Neural progenitor cell (in vitro differentiated cells): ENCODE measurements around the gene SPRY4. TPM values are rescaled to one million over a fixed set of nuclear protein-coding genes. Genes with fewer than 3 reads are reported as not detected.

Experiments
- DNase-seq: peaks from one replicate; pipeline ENCODE4 v3.0.0-alpha.2; 2016; ENCODE audit warnings: low spot score
- H2AFZ ChIP-seq: fragments of 200-600 bp; sonication (generic); replicated peaks from 2 replicates; pipeline ENCODE4 v1.6.1; 2016; ENCODE audit warnings: antibody characterized with exemption
- H3F3A ChIP-seq: fragments of 200-600 bp; sonication (generic); 2 replicates; pipeline ENCODE4 v1.6.1; 2016; ENCODE audit warnings: antibody characterized with exemption, low read depth
- H3K27ac ChIP-seq: fragments of 200-600 bp; sonication (generic); 2 replicates; pipeline ENCODE4 v1.5.1; 2016; ENCODE audit warnings: mild to moderate bottlenecking
- H3K27me3 ChIP-seq: fragments of 200-600 bp; sonication (generic); 2 replicates; pipeline ENCODE4 v1.6.1; 2016; ENCODE audit warnings: mild to moderate bottlenecking, moderate library complexity
- H3K36me3 ChIP-seq: fragments of 200-600 bp; sonication (generic); 2 replicates; pipeline ENCODE4 v1.5.1; 2016
- H3K4me1 ChIP-seq: fragments of 200-600 bp; sonication (generic); 2 replicates; pipeline ENCODE4 v1.6.1; 2016; ENCODE audit warnings: mixed run types
- H3K4me2 ChIP-seq: fragments of 200-600 bp; sonication (generic); 2 replicates; pipeline ENCODE4 v1.6.1; 2016
- H3K4me3 ChIP-seq: fragments of 200-600 bp; sonication (generic); 2 replicates; pipeline ENCODE4 v1.5.1; 2016
- H3K79me2 ChIP-seq: fragments of 200-600 bp; sonication (generic); 2 replicates; pipeline ENCODE4 v1.6.1; 2016; ENCODE audit warnings: low read depth
- H3K9ac ChIP-seq: fragments of 200-600 bp; sonication (generic); 2 replicates; pipeline ENCODE4 v1.6.1; 2016
- H3K9me3 ChIP-seq: fragments of 200-600 bp; sonication (generic); 2 replicates; pipeline ENCODE4 v1.5.1; 2016; ENCODE audit warnings: low read depth
- H4K20me1 ChIP-seq: fragments of 200-600 bp; sonication (generic); 2 replicates; pipeline ENCODE4 v1.6.1; 2016; ENCODE audit warnings: low read depth
- H3K27ac Mint-ChIP-seq: 3 replicates; pipeline ENCODE4 v1.8.0; 2021; ENCODE audit warnings: mixed read lengths
- H3K27me3 Mint-ChIP-seq: 2 replicates; pipeline ENCODE4 v1.8.0; 2022; ENCODE audit warnings: low read depth, mild to moderate bottlenecking, inconsistent platforms, moderate library complexity, mixed read lengths; ENCODE audit not compliant: insufficient read depth
- H3K36me3 Mint-ChIP-seq: 3 replicates; pipeline ENCODE4 v1.8.0; 2021; ENCODE audit warnings: mixed read lengths
- H3K4me1 Mint-ChIP-seq: 3 replicates; pipeline ENCODE4 v1.8.0; 2021; ENCODE audit warnings: mixed read lengths
- H3K4me3 Mint-ChIP-seq: 3 replicates; pipeline ENCODE4 v1.8.0; 2021; ENCODE audit warnings: mild to moderate bottlenecking, moderate library complexity, mixed read lengths
- H3K9me3 Mint-ChIP-seq: 3 replicates; pipeline ENCODE4 v1.8.0; 2020; ENCODE audit warnings: mixed read lengths
- CTCF ChIP-seq: fragments of 200-600 bp; sonication (generic); IDR thresholded peaks from 2 replicates; pipeline ENCODE4 v1.5.1; 2017; ENCODE audit warnings: antibody characterized with exemption, mild to moderate bottlenecking
- EZH2 ChIP-seq: fragments of 200-600 bp; sonication (generic); IDR thresholded peaks from 2 replicates; pipeline ENCODE4 v1.6.1; 2017; ENCODE audit warnings: antibody characterized with exemption, mild to moderate bottlenecking, moderate library complexity
- EZH2phosphoT487 ChIP-seq: fragments of 200-600 bp; sonication (generic); IDR thresholded peaks from 2 replicates; pipeline ENCODE4 v1.6.1; 2017; ENCODE audit warnings: antibody characterized with exemption
- total RNA-seq: library from RNA; depleted of rRNA; stranded (reverse); fragments of >200 nt; gene quantifications from 2 replicates; pipeline ENCODE4 v1.2.3, GENCODE V29; 2015; ENCODE audit warnings: low replicate concordance

Gene SPRY4
- total RNA-seq, 1 donor from 2014 or later, result 0.13 TPM

DNA sequence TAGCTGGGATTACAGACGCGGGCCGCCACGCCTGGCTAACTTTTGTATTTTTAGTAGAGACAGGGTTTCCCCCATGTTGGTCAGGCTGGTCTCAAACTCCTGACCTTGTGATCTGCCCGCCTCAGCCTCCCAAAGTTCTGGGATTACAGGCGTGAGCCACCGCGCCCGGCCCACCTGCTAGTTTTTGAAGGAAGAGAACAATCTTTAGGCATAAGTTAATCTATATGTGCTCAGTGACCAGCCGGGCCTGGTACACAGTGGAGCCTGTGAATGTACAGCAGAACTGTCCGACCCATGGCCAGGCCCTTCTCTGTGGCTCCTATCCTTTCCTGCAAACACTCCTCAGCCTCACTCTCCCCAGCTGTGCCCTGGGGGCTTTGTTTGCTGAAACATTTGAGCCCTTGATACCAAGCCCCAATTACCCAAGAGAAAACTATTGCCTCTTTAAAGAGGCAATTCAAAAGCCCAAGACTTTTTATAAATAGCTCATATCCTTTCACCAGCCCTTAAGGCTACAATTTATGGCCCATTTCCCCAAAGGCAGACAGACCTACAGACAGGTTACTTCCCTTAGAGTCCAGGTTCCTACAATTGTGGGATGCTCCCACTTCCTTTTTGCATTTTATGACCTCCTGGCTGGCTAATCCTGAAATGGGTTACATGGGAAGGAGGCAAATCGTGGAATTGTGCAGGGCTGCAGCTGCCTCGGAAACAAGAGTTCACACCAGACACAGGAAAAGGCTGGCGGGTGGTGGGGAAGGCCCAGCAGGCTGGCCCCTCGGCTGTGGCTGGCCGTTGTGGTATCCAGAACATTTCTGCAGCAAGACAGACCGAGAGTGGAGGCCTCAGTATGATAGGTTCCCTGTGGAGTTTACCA, 37.5 kb downstream of the SPRY4 start:
- Histone ChIP-seq H3K36me3 (no peaks in the 10 kb centered on the region), H3K9ac (no peak overlapping the region), H3K79me2 (no peaks in the 10 kb centered on the region), H3K4me1 (peaks cover 18% of the 10 kb centered on the region), H3F3A (peaks cover 9% of the 10 kb centered on the region), H3K27me3 (no peaks in the 10 kb centered on the region), H3K27ac (no peak overlapping the region), H3K4me3 (no peak overlapping the region), H3K9me3 (no peaks in the 10 kb centered on the region), H3K4me2 (no peak overlapping the region), H4K20me1 (no peaks in the 10 kb centered on the region), H2AFZ (no peak overlapping the region)
- no peaks in the 10 kb centered on the region for H3K9me3 Mint-ChIP-seq
- no peak for TF ChIP-seq CTCF
- TF ChIP-seq EZH2, result no peak
- no peak for TF ChIP-seq EZH2phosphoT487
- peak overlapping the region; percentile 95 for H3K27ac Mint-ChIP-seq
- H3K4me1 Mint-ChIP-seq, result peaks cover 48% of the 10 kb centered on the region
- H3K4me3 Mint-ChIP-seq, result peak overlapping the region; percentile 63
- peaks cover 9% of the 10 kb centered on the region for H3K27me3 Mint-ChIP-seq
- H3K36me3 Mint-ChIP-seq, result peaks cover 7% of the 10 kb centered on the region
- DNase-seq, result no peak

- Histone ChIP-seq H3K36me3 (no peaks in the 10 kb centered on the region), H3K4me1 (peaks cover 18% of the 10 kb centered on the region), H3K27me3 (no peaks in the 10 kb centered on the region), H4K20me1 (no peaks in the 10 kb centered on the region), H3K9ac (no peak overlapping the region), H3K79me2 (no peaks in the 10 kb centered on the region), H3K9me3 (no peaks in the 10 kb centered on the region), H3F3A (peaks cover 9% of the 10 kb centered on the region), H3K4me3 (no peak overlapping the region), H2AFZ (no peak overlapping the region), H3K27ac (no peak overlapping the region), H3K4me2 (no peak overlapping the region)
- no peak for DNase-seq
- H3K36me3 Mint-ChIP-seq, result peaks cover 4% of the 10 kb centered on the region
- H3K4me1 Mint-ChIP-seq, result peaks cover 51% of the 10 kb centered on the region
- TF ChIP-seq EZH2, result no peak
- no peak for TF ChIP-seq CTCF
- no peak for TF ChIP-seq EZH2phosphoT487
- H3K27me3 Mint-ChIP-seq, result peaks cover 9% of the 10 kb centered on the region
- no peak overlapping the region for H3K27ac Mint-ChIP-seq
- no peak overlapping the region for H3K4me3 Mint-ChIP-seq
- H3K9me3 Mint-ChIP-seq, result no peaks in the 10 kb centered on the region
Observed at GRCh38 chr5:142286111-142286510, 38.7 kb downstream of the SPRY4 start.

- Mint-ChIP-seq H3K9me3 (no peaks in the 10 kb centered on the region), H3K27me3 (peaks cover 4% of the 10 kb centered on the region), H3K4me1 (peaks cover 55% of the 10 kb centered on the region), H3K27ac (peak overlapping the region; percentile 53), H3K36me3 (peaks cover 4% of the 10 kb centered on the region), H3K4me3 (no peak overlapping the region)
- TF ChIP-seq EZH2phosphoT487, result no peak
- no peak for TF ChIP-seq EZH2
- no peak for TF ChIP-seq CTCF
- Histone ChIP-seq H3K27ac (no peak overlapping the region), H3F3A (peaks cover 13% of the 10 kb centered on the region), H3K9me3 (no peaks in the 10 kb centered on the region), H3K4me3 (no peak overlapping the region), H4K20me1 (no peaks in the 10 kb centered on the region), H3K4me1 (peaks cover 20% of the 10 kb centered on the region), H3K27me3 (no peaks in the 10 kb centered on the region), H3K9ac (no peak overlapping the region), H3K36me3 (no peaks in the 10 kb centered on the region), H3K79me2 (no peaks in the 10 kb centered on the region), H2AFZ (no peak overlapping the region), H3K4me2 (no peak overlapping the region)
- DNase-seq, result no peak
Observed at GRCh38 chr5:142283304-142283703, 41.5 kb downstream of the SPRY4 start.
